Activated T-helper 1 cell treated with anti-CD3 and anti-CD28 coated beads, Interleukin-2, amount 50 U/mL, for 16 hours (primary cell): ENCODE measurements around the gene UVSSA.

ENCODE experiments used
- DNase-seq, 2 donors: peaks; one replicate each; pipeline ENCODE4 v3.0.0-alpha.2; 2020; ENCODE audit warnings: low read depth in 1 of 2, low spot score in 1 of 2

The UVSSA gene

GRCh38 chr4:1373892-1374705 lies 27.1 kb downstream of the UVSSA start:
- no peak for DNase-seq

DNA sequence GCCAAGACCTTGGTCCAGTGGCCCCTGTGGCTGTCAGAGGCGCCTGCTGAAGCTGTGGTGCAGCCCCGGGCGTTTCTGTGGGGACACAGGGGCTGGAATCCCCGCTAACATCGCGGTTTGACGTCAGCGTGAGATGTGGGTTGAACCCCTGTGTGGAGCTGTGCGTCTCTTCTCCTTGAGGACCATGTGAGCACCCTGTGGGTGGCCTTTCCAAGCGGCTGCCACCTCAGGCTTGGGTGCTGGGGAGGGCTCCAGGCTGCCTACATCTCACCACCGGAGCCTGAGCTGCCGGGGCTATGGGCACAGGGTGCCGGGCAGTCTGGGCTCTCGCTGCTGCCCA lies 27.7 kb downstream of the UVSSA start:
- no peak for DNase-seq

DNA sequence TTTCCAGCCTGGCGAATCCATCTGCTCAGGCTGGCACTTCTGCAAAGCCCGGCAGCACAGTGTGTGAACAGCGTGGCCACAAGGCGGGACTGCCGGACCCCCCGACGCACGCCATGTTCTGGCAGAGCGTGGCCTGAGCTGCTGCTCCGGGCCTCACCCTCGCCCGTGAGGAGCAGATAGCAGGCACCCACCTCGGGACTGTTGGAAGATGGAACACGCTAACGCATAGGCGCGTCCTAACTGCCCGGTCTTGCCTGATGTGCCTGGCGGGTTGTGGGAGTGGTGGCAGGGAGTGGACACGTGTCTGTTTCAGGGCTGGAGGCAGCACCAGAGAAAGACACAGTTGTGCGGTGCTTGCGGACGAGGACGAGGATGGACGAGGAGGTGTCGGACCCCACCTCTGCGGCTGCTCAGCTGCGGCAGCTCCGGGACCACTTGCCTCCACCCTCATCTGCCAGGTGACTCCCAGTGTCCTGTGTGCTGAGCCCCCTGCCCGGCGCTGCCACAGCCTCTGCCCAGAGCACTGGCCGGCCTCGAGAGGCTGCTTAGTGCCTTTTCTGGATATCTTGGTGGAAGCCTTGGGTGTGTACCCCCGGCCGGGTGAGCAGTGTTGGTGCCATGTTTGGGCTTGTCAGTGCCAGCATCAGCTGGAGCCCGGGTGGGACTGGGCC lies 28.2 kb downstream of the UVSSA start:
- DNase-seq: no peak

DNA sequence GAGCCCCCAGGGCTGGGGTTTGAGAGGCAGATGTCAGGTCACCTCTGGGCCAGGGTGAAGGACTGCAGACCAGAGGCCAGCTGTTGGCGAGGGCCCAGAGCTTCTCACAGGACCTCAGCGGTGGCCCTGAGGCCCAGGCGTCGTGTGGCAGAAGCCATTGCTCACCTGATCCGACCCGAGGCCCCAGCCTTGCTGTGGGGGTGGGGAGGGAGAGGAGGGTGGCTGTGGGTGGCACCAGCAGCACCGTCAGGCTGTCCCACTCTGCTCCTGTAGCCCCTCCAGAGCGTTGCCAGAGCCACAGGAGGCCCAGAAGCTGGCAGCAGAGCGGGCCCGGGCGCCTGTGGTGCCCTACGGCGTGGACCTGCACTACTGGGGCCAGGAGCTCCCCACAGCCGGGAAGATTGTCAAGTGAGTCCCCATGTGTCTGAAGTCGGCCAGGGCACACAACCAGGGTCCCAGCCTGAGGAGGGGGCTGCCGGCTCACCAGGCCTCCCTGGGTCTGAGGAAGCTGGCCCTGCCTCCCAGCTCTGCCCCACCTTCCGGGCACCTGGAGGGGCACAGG lies 28.8 kb downstream of the UVSSA start:
- DNase-seq: no peak

DNA sequence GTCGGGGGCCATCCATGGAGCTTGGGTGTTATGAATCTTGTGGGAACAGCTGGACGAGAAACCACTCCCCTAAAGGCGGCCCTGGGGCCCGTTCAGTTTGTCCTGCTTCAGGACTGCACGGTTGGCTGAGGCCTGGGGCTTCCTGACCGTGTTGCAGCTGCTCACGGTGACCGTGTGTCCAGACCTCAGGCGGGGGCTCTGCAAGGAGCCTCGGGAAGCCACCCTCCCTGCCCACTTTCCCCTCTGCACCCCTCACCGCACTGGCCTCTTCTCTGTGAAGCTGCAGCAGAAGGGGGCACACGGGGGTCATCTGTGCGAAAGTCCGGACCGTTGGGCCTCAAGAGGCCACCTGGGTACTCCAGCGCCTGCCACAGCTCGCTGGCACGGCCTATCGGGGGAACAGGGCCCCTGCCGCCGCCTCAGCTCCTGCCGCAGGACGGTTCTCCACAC lies 29.4 kb downstream of the UVSSA start:
- no peak for DNase-seq

DNA sequence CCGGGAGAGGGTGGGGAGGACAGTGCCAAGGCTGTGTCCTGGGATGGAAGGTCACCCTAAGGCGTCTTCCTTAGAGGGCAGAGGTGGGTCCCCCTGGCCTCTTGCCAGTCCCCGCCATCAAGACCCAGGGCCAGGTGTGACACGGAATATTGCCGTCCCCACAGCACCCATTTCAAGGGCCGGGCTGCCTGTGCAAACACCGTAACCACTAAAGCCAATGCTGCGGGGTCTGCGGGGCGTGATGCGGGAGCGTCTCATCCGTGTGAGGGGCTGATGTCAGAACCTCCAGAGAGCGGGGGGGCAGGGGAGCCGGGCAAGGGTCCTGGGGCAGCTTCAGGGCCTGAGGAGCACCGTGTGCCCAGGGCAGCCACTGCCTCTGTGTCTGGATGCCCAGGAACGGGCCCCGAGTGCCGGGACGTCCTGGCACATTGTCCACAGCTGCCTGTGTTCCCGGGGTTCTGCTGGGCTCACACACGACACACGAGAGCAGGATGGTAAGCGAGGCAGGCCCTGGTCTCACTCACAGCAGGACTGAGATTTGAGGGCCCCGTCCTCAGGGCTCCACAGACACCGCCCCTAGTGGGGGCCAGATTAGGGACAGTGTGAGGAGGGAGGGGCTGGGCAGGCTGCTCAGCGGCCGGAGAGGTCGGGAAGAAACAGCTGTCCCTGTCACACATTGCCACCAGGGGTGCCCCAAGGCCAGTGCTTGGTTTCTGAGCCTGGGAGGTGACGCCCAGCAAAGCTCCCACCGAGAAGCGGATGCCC lies 30.0 kb downstream of the UVSSA start:
- DNase-seq: no peak

DNA sequence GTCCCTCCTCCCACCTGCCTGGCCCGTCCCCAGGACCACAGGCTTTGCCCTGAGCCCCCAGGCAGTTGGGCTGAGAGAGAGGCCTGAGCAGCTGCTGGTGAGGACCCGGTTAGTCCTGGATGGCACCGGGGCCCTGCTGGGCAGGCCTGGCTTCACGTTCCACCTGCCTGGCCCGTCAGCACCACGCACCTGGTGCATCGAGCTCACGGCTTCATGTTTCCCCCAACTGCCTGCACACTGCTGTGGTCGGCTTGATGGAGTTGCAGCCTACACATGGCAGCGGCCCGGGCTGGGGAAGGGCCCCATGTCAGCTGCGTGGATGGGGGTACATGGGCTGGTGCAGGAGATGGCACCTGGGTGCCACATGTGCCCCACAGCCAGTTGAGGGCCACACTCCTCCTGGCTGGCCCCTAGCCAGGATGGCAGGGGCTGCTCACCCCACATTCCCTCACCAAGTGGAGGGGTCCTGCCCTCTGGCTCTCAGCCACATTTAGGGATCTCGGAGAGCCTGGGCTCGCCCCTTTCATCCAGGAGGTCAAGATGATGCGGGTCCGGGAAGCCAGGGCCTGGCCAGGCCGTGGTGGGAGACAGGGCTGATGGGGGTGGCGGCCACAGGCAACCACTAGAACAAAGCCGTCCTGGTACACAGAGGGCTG lies 30.7 kb downstream of the UVSSA start:
- no peak for DNase-seq

DNA sequence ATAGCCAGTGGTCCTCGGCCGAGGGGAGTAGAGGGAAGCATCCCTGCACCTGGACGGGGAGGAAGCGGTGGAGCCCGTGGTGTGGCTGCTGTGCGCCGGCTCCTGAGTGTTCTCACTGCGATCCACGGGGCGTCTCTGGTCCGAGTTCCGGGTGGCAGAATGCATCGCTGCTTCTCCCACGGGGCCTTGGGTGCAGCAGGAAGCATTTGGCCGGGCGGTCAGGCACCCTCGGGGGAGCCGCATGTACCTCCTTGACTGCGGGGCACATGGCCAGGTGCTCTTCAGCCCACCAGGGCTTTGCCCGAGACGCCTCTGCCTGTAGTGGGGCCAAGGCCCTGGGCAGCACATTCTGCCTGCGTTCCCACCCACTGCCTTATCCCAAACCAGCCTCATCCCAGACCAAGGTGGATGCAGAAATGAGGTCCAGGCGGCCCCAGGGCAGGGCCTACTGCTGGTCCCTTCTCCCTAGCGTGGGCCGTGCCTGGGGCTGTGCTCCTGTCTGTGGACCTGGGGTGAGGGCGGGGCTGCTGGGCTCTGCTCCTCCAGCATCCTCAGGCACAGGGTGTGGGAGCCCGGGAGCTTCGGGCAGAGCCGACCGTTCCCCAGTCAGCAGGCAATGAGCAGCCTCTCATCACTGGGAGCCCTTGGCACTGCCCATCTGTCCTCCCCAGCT lies 31.7 kb downstream of the UVSSA start:
- no peak for DNase-seq

DNA sequence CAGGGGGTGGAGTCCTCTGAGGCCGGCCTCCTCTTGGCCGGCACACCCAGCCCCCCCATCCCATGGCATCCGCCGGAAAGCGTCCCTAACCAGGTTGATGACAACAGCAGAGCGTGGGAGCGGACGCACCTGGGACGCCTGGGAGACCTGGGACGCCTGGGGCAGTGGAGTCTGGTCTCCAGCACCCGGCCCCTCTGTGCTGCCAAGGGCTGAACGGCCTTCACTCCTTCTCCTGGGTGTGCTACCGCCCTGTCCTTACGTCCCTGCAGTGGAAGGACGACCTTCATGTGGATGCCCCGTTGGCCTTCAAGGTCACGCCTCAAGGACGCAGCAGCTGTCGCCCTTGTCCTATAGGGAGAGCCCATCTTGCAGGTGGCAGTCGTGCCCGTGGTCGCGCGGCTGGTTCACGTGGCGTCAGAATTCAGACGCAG lies 32.4 kb downstream of the UVSSA start:
- DNase-seq: no peak

- no peak for DNase-seq
Measured at GRCh38 chr4:1379801-1380331, 32.9 kb downstream of the UVSSA start.

- DNase-seq: no peak
Measured at GRCh38 chr4:1380368-1381151, 33.6 kb downstream of the UVSSA start.

- DNase-seq: no peak
Measured at GRCh38 chr4:1381181-1381621, 34.2 kb downstream of the UVSSA start.

DNA sequence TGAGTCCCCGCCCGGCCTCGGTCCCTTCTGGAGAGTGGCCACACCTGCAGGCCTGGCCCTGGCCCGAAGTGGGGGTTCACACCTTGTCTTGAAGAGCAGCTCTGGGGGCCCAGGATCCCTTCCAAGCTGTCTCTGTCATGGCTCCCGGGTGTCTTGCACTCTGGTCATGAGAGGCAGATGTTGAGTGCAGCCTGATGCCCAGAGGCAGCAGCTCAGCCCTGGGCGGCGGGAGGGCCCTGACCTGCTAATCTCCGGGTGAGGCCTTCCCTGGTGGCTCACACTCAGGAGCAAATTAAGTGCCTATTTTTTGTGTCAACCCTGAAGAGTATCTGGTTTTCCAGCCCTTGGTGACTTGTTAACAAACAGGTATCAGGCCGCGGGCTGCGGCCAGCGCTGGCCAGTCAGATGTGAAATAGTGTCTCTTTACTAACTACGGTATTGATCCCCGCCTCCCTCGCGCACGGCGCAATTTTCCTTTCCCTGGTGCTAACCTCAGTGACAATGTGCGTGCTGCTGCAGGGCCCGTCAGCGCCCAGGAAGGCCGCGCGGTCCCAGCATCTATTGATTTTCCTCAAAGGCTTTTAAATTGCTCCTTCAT lies 35.0 kb downstream of the UVSSA start:
- DNase-seq: no peak

- no peak for DNase-seq
Measured at GRCh38 chr4:1382776-1383727, 36.0 kb downstream of the UVSSA start.

DNA sequence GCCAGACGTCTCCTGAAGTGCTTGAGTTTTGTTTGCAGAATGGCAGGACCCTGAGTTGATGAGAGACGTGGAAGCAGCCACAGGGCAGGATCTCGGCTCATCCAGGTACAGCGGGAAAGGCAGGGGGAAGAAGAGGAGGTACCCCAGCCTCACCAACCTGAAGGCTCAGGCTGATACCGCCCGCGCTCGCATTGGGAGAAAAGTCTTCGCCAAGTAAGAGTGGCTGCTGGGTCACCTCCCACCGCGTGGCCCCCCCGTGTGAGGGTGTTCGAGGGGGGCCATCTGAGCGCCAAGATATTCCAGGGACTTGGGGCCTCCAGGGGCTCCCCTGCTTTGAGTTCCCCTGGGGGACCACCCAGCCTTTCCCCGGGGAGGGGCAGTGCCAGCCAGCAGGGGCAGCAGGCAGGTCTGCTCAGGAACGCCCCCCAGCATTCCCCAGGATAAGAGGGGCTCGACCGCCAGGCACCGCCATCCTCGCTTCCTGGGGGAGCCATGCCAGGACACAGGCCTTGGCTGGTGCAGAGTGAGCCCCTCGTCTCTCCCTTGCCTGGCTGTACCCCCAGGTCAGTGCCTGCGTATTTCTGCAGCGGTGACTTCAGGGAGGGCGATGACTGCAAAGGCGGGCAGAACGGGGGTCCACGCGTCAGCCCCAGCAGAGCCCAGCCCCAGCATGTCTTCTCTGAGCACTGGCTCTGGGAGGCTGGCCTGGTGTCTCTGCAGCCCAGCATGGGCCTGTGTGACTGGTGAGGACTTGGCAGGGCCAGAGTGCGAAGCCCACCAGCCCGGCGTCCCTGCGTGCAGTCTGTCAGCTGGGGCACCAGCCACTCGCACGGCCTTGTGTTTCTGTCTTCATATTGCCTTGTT lies 37.0 kb downstream of the UVSSA start:
- DNase-seq: no peak

GRCh38 chr4:1384675-1385372 lies 37.8 kb downstream of the UVSSA start:
- DNase-seq: no peak
